Measurements from ENCODE around the gene NHP2.
"Not testable (repeated sequence)": the region's sequence is repeated elsewhere in the genome, so short reads cannot be mapped to it uniquely, and the experiment has no call there.

The NHP2 gene

GRCh38 chr5:178130576-178131445, 22.9 kb downstream of the NHP2 start, which contains the start of gene RMND5B:
TSS of gene RMND5B (plus strand) at chr5:178131014. CDS start at chr5:178138120, 7,106 bp downstream.
- H3K4me3 ChIP-seq (ENCODE audit: low read depth, low read length): peak within 1 kb of the TSS; percentile 72
- TF ChIP-seq CTCF (IDR thresholded peaks at IDR 0.05; ENCODE audit: borderline replicate concordance, insufficient read depth, low read depth, low read length): no peak

- H3K4me3 ChIP-seq (ENCODE audit: low read depth, low read length): peak overlapping the region; percentile 72
Observed at GRCh38 chr5:178130234-178130575, 23.5 kb downstream of the NHP2 start.

GRCh38 chr5:178129296-178129695, 24.4 kb downstream of the NHP2 start:
- TF ChIP-seq CTCF (IDR thresholded peaks at IDR 0.05; ENCODE audit: borderline replicate concordance, insufficient read depth, low read depth, low read length): no peak
- no peak overlapping the region for H3K4me3 ChIP-seq (ENCODE audit: low read depth, low read length)

- not testable (repeated sequence) for H3K4me3 ChIP-seq (ENCODE audit: low read depth, low read length)
Observed at GRCh38 chr5:178127300-178128009, 26.2 kb downstream of the NHP2 start.

GRCh38 chr5:178126556-178126955, 27.1 kb downstream of the NHP2 start:
- H3K4me3 ChIP-seq (ENCODE audit: low read depth, low read length): no peak overlapping the region
- TF ChIP-seq CTCF (IDR thresholded peaks at IDR 0.05; ENCODE audit: borderline replicate concordance, insufficient read depth, low read depth, low read length): no peak

- no peak overlapping the region for H3K4me3 ChIP-seq (ENCODE audit: low read depth, low read length)
- no peak for TF ChIP-seq CTCF (IDR thresholded peaks at IDR 0.05; ENCODE audit: borderline replicate concordance, insufficient read depth, low read depth, low read length)
Observed at GRCh38 chr5:178125253-178125906, 28.3 kb downstream of the NHP2 start.

GRCh38 chr5:178123966-178124925, 29.4 kb downstream of the NHP2 start:
- H3K4me3 ChIP-seq (ENCODE audit: low read depth, low read length): no peak overlapping the region
- TF ChIP-seq CTCF (IDR thresholded peaks at IDR 0.05; ENCODE audit: borderline replicate concordance, insufficient read depth, low read depth, low read length): no peak

All from GM12875 (cell line).